Endothelial cell of umbilical vein (primary cell): ENCODE data around the gene MED25. TPM values are rescaled to one million over a fixed set of nuclear protein-coding genes. Genes with fewer than 3 reads are reported as not detected.

Experiments
- BruUV-seq: library from RNA; stranded (reverse); fragments of 400-500 nt; replicated peaks from 2 replicates; lab custom pipeline; 2021; lab: Mats Ljungman, UMichigan
- CTCF ChIA-PET: fragments of 300-600, 350-600 bp; sonication (Branson Sonifier 250); formaldehyde crosslinking; loops from one replicate; lab custom pipeline; 2021; ENCODE audit warnings: antibody characterized with exemption, inconsistent platforms; lab: Charles Lee
- POLR2A ChIA-PET: fragments of 300-600, 350-600 bp; sonication (Branson Sonifier 250); formaldehyde crosslinking; loops from one replicate; lab custom pipeline; 2021; ENCODE audit warnings: antibody characterized with exemption, inconsistent platforms; lab: Charles Lee
- DNase-seq: peaks from one replicate; pipeline ENCODE4 v3.0.0-alpha.2; 2011; ENCODE audit warnings: low read depth, low spot score
- FAIRE-seq: peaks from 2 replicates; lab custom pipeline; 2011; peaks lifted over from hg19 to GRCh38; lab: Jason Lieb, UNC
- H2AFZ ChIP-seq: 2 replicates; pipeline ENCODE4 v1.6.0; 2012; ENCODE audit warnings: low read depth, low read length, control low read depth, inconsistent platforms
- H3K27ac ChIP-seq: 2 replicates; pipeline ENCODE4 v1.5.1; 2011; ENCODE audit warnings: low read depth, mild to moderate bottlenecking, control low read depth, low read length, moderate library complexity; ENCODE audit not compliant: insufficient read depth
- H3K27me3 ChIP-seq, 2 experiments: 2 replicates each; pipeline versions ENCODE4 v1.6.0 to v1.6.1; 2011; ENCODE audit warnings: low read length in 2 of 2, mixed read lengths in 1 of 2; ENCODE audit not compliant: control insufficient read depth in 2 of 2, insufficient read depth in 2 of 2
- H3K36me3 ChIP-seq, 2 experiments: 2 replicates in 1 of 2; 3 replicates in 1 of 2; pipeline ENCODE4 v1.5.1; 2011; ENCODE audit warnings: low read length in 2 of 2, mild to moderate bottlenecking in 1 of 2, moderate library complexity in 1 of 2; ENCODE audit not compliant: control insufficient read depth in 2 of 2, insufficient read depth in 2 of 2; ENCODE audit errors: extremely low read depth in 1 of 2
- H3K4me1 ChIP-seq: 3 replicates; pipeline ENCODE4 v1.5.1; 2011; ENCODE audit warnings: mild to moderate bottlenecking, low read length; ENCODE audit not compliant: control insufficient read depth, insufficient read depth; ENCODE audit errors: extremely low read depth
- H3K4me2 ChIP-seq: 2 replicates; pipeline ENCODE4 v1.6.1; 2011; ENCODE audit warnings: low read length, control low read depth, mixed read lengths; ENCODE audit not compliant: insufficient read depth
- H3K4me3 ChIP-seq, 3 experiments: fragments of 200-600 bp in 1 of 3; sonication (generic), shearing (Covaris generic) in 1 of 3; replicated peaks in 1 of 3; 2 replicates each; pipeline ENCODE4 v1.5.1; 2011 to 2016; ENCODE audit warnings: control low read depth in 3 of 3, low read length in 3 of 3, mild to moderate bottlenecking in 2 of 3, inconsistent platforms in 1 of 3, low read depth in 1 of 3, moderate library complexity in 1 of 3; ENCODE audit not compliant: insufficient read depth in 1 of 3
- H3K79me2 ChIP-seq: 2 replicates; pipeline ENCODE4 v1.6.0; 2012; ENCODE audit warnings: low read length, inconsistent platforms; ENCODE audit not compliant: control insufficient read depth, insufficient read depth
- H3K9ac ChIP-seq: replicated peaks from 2 replicates; pipeline ENCODE3; 2011; ENCODE audit warnings: low read length, control low read depth; ENCODE audit not compliant: insufficient read depth; ENCODE audit errors: extremely low read depth
- H3K9me1 ChIP-seq: replicated peaks from 3 replicates; pipeline ENCODE4 v1.6.0; 2011; ENCODE audit warnings: mild to moderate bottlenecking, low read length; ENCODE audit not compliant: control insufficient read depth, insufficient read depth; ENCODE audit errors: extremely low read depth
- H3K9me3 ChIP-seq: replicated peaks from 2 replicates; pipeline ENCODE4 v1.5.1; 2012; ENCODE audit warnings: low read length, inconsistent platforms; ENCODE audit not compliant: control insufficient read depth, insufficient read depth
- H4K20me1 ChIP-seq: replicated peaks from 2 replicates; pipeline ENCODE3; 2011; ENCODE audit warnings: mild to moderate bottlenecking, low read length; ENCODE audit not compliant: control insufficient read depth, insufficient read depth; ENCODE audit errors: extremely low read depth
- CTCF ChIP-seq, 2 donors: IDR thresholded peaks; 1 replicate in 1 of 2; 2 replicates in 1 of 2; pipeline ENCODE4 v1.5.1; 2011; ENCODE audit warnings: low read length in 2 of 2, mild to moderate bottlenecking in 2 of 2, moderate library complexity in 2 of 2, control low read depth in 1 of 2, inconsistent platforms in 1 of 2, low read depth in 1 of 2; ENCODE audit not compliant: insufficient read depth in 1 of 2; ENCODE audit errors: extremely low read depth in 1 of 2
- EZH2 ChIP-seq: IDR thresholded peaks from 2 replicates; pipeline ENCODE4 v1.6.1; 2012; ENCODE audit warnings: borderline replicate concordance, low read depth, mild to moderate bottlenecking, moderate library complexity, low read length, inconsistent platforms; ENCODE audit not compliant: severe bottlenecking
- FOS ChIP-seq: IDR thresholded peaks from 2 replicates; pipeline ENCODE4 v1.6.1; 2011; ENCODE audit warnings: mild to moderate bottlenecking, low read length, moderate library complexity, borderline replicate concordance; ENCODE audit not compliant: insufficient read depth
- GATA2 ChIP-seq: IDR thresholded peaks from 2 replicates; pipeline ENCODE4 v1.7.0; 2011; ENCODE audit warnings: low read depth, mild to moderate bottlenecking, moderate library complexity, mixed read lengths, low read length; ENCODE audit not compliant: insufficient read length, insufficient read depth
- JUN ChIP-seq: IDR thresholded peaks from 2 replicates; pipeline ENCODE4 v1.6.1; 2011; ENCODE audit warnings: borderline replicate concordance, low read depth; ENCODE audit not compliant: insufficient read length, insufficient read depth
- MAX ChIP-seq: IDR thresholded peaks from 2 replicates; pipeline ENCODE4 v1.6.1; 2011; ENCODE audit not compliant: insufficient read depth, insufficient read length
- MYC ChIP-seq: IDR thresholded peaks from one replicate; pipeline ENCODE4 v1.6.1; 2011; ENCODE audit warnings: mild to moderate bottlenecking, low read depth, low read length
- POLR2A ChIP-seq: IDR thresholded peaks from 2 replicates; pipeline ENCODE4 v1.6.1; 2012; ENCODE audit warnings: low read depth, mild to moderate bottlenecking, control low read depth, low read length
- POLR2AphosphoS5 ChIP-seq: IDR thresholded peaks from 2 replicates; pipeline ENCODE4 v1.6.1; 2012; ENCODE audit warnings: low read depth, mild to moderate bottlenecking, control low read depth, low read length, moderate library complexity; ENCODE audit not compliant: insufficient read depth
- dilution Hi-C: fragments of 300-500 bp; cut with MboI; formaldehyde crosslinking; loops from one replicate; pipeline ENCODE4 v1.15.0; 2019; ENCODE audit warnings: low sequenced_read_pairs; ENCODE audit not compliant: extremely low pct_ligation_motif_present
- intact Hi-C: fragments of 100-400 bp; cut with micrococcal nuclease; formaldehyde crosslinking; loops from one replicate; pipeline ENCODE4 v1.10.0; 2022
- polyA plus RNA-seq, 4 experiments: library from polyadenylated mRNA; depleted of rRNA in 3 of 4; stranded (reverse) in 3 of 4; unstranded in 1 of 4; fragments of >200 nt; gene quantifications; 2 replicates each; pipeline versions ENCODE4 v1.2.1 to v1.2.3, GENCODE V29; 2011 to 2012; ENCODE audit warnings: missing spikeins in 1 of 4
- total RNA-seq: library from RNA; stranded (reverse); gene quantifications from 2 replicates; pipeline ENCODE4 v1.2.3, GENCODE V29; 2021

Gene MED25
- total and polyA plus RNA-seq, 2 donors (not counting 3 experiments of a cell fraction or from before 2014, with no cell fraction given): 31.7 to 62.9 TPM

- DNase-seq: no peak
- Histone ChIP-seq H3K79me2 (no peaks in the 10 kb centered on the region), H2AFZ (no peak overlapping the region), H3K9ac (no peak overlapping the region), H3K27me3 (no peaks in the 10 kb centered on the region), H3K4me2 (no peak overlapping the region), H3K9me1 (no peaks in the 10 kb centered on the region), H3K36me3 (peaks cover 5 to 11% of the 10 kb centered on the region in 2 experiments), H4K20me1 (no peaks in the 10 kb centered on the region), H3K9me3 (no peaks in the 10 kb centered on the region), H3K4me3 (no peak overlapping the region), H3K4me1 (peaks cover 6% of the 10 kb centered on the region), H3K27ac (no peak overlapping the region)
- dilution Hi-C loops (no loop called here), intact Hi-C loops (loop anchor here (5.0 kb wide), 2 partner anchors 119 to 309 kb away; partner anchors contain the start of genes ADM5 and RPS11)
- no peak for TF ChIP-seq EZH2
- TF ChIP-seq POLR2A: no peak
- TF ChIP-seq FOS: no peak
- no peak for TF ChIP-seq GATA2
- TF ChIP-seq MAX: no peak
- TF ChIP-seq JUN: no peak
- no peak for TF ChIP-seq MYC
- TF ChIP-seq CTCF (IDR thresholded peaks at IDR 0.05; ENCODE audit: extremely low read depth in 1 of 2, insufficient read depth in 1 of 2, low read depth in 1 of 2, low read length in 2 of 2): no peak
- TF ChIP-seq POLR2AphosphoS5: no peak
- CTCF ChIA-PET: interaction anchor here (1.2 kb wide), 1 partner anchor 63 kb away, joined by 3 read pairs; no protein-coding TSS in a partner anchor
- FAIRE-seq: no peak
- POLR2A ChIA-PET: no interaction called here
- no TSS peak for BruUV-seq
Observed at GRCh38 chr19:49805822-49806619, 12.1 kb upstream of the MED25 start.
